GM19395 (cell line): ENCODE results near the gene IFI27L2.
A peak's percentile ranks its signal among the peaks of the same experiment; 100 is the strongest.
"Not testable (repeated sequence)": the region's sequence is repeated elsewhere in the genome, so short reads cannot be mapped to it uniquely, and the experiment has no call there.

Experiments
- ATAC-seq: cut with Tn5 transposase; IDR thresholded peaks from one replicate; pipeline ENCODE4 v1.9.1; 2021; ENCODE audit warnings: mild to moderate bottlenecking, moderate library complexity; ENCODE audit not compliant: unreplicated experiment

The IFI27L2 gene

GRCh38 chr14:94129111-94129757 is at the start of gene IFI27L2:
TSS of gene IFI27L2 (minus strand) at chr14:94129604. CDS start at chr14:94129564, 40 bp downstream.
- ATAC-seq, result peak; percentile 94

DNA sequence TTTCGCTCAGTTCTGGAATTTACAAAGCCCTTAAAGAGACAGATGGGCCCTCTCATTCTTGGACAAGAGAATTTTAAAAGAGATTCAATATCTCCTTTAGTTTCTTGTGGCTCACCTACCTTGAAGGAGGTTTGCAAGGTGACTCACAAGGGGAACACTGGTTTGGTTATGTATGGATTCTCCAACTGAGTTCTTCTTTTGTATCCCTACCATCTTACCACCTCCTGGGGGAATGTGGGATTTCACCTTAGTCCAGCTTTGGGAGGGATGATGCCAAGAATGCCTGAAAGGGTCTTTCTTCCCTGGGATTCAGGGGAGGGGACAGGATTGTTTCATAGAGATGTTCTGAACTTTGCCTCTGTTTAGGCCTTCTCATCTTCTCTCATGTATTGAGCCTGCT is 48.4 kb upstream of the IFI27L2 start:
- no peak for ATAC-seq

DNA sequence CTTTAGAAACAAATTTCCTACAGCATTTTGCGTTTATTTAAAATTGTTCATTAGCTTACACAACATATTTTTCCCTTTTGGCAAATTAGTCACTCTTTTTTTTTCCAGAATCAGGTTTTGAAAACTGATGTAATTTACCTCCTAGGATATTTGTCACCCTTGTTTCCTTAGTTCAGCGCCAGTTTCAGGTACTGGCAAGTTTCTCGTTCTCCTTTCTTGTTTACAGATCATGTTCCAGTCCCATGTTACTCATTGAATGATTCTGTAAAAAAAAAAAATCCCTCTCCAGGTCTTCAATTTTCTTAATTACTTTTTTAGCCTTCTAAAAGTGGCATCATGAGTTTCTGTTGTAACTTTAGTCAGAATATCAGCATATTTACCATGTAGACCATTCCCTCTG is 47.4 kb upstream of the IFI27L2 start:
- no peak for ATAC-seq

DNA sequence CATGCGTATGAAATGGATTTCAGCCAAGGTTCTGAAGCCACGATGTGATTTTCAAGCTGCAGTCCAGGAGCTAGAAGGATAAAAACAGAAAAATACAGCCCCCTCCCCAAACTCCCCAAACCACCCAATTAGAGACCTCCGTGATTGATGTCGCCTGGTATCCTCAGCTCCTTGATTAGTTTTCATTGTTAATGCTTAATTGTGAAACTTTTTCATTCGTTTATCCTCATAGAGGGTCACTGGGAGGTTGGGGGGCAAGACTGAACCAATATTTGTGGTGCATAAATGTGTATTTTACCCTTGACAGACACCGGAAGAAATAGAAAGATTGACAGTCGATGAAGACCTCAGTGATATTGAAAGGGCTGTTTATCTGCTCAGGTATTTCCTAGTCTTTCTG is 46.3 kb upstream of the IFI27L2 start:
- no peak for ATAC-seq

DNA sequence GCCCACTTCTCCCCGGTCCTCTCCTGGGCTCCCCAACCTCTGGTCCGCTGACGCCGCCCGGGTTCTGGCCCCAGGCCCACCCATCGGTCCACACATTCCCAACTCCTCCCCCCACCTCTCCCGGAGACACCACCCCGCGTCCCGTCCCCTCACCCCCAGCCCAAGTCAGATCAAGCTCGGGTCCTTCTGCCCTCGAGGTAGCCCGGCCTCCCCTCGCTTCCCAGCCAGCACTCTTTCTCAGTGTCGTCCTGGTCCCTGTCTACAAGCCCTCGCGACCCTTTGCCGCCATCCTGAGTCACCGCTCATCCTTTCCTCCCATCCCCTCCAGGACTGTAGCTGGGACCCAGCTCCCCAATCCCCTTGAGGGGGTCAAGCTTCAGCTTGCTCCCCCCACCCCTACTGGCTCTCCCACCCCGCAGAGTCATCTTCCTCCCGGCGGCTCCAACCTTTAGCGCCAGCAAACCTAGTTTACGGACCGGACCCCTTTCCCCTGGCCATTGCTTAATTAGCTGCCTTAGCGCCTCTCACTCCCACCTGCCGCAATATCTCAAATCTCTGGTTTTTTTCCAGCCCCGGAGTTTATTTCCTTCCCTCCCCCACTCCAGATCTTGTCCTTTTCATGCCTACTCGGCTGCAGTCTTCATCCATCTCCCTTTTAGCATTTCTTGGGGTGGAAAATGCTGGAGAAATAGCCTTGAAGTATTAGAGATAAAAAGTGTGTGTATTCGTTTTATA is 45.8 kb upstream of the IFI27L2 start:
- no peak for ATAC-seq

GRCh38 chr14:94174604-94175010 is 45.2 kb upstream of the IFI27L2 start:
- ATAC-seq, result no peak

DNA sequence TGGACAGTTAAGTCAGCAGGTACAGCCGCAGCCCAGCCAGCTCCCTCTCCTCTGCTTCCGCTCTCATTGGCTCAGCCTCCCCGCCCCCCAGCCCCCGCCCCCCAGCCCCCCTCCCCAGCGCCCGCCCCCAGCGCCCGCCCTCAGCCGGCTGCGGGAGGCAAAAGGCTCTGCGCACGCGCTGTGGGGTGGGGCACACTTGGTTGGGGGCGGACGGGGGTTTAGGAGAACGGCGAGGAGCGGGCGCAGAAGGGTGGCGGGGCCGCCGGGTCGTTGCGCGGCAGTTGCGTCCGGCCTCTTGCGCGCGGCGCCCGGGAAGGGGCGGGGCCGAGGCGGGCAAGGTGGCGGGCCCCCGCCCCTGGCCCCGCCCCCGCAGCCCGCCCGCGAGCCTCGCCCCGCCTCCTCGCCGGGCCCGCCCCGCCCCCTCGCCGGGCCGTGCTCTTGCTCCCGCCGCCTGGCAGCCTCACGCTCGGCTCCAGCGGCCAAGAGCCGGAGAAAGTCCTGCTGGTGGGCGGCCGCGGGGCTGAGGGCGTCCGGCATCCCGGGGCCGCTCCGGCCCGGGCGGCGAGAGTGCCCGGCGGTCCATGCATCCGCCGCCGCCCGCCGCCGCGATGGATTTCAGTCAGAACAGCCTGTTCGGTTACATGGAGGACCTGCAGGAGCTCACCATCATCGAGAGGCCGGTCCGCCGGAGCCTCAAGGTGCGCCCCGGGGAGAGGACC is 44.6 kb upstream of the IFI27L2 start, which contains the start of gene PPP4R4:
Gene PPP4R4 (plus strand): TSS at position 438 of the 719 bp plus-strand sequence. CDS start 144 bp downstream, at position 582.
- ATAC-seq, result peak; percentile 83

GRCh38 chr14:94173471-94173884 is 44.1 kb upstream of the IFI27L2 start:
- no peak for ATAC-seq

DNA sequence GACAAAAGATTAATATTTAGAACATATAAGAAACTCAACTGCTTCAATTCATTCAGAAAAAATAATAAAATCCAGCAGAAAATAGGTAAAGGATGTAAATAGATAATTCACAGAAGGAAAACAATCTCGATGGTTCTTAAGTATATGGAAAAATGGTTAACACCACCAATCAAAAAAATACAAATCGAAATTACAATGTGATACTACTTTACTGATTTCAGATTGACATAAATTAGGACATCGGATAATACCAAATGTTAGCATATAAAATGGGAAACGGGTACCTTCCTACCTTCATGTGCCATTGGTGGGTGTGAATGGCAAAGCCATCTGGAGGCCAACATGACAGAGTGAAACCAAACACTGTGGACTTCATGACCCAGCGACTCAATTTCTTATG is 43.1 kb upstream of the IFI27L2 start:
- ATAC-seq, result no peak

GRCh38 chr14:94171208-94171607 is 41.8 kb upstream of the IFI27L2 start:
- ATAC-seq, result no peak

DNA sequence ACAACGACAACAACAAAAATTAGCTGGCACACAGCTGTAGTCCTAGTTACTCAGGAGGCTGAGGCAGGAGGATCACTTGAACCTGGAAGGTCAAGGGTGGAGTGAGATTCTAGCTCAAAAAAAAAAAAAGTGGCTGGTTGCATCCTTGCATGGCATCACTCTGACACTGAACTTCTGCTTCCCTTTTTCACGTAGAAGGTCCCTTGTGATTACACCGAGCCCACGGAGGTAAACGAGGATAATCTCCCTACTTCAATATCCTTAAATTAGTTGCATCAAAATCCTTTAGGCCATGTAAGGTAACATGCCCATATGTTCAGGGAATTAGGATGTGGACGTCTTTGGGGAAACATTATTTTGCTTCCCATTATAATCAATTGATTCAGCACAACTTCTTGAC is 40.7 kb upstream of the IFI27L2 start:
- ATAC-seq, result no peak

DNA sequence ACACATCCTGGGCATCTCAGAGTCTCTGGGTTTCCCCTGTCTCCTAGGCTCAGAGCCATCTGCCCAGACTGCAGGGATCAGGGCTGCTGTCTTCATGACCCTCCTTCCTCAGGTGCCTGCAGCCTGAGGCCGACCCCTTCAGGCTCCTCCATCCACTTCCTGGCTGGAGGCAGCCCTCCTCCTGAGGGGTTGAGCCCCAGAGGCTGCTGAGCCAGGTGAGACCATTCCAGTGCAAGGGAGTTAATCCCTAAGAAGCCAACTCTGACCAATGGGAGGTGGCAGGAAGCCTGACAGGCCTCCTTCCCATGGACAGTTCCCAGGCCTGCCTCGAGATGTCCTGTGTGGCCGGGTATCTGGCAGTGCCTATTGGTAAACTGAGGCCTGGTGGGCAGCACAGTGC is 36.3 kb upstream of the IFI27L2 start:
- no peak for ATAC-seq

- no peak for ATAC-seq
Measured at GRCh38 chr14:94164685-94165431, 35.5 kb upstream of the IFI27L2 start.

- ATAC-seq, result no peak
Measured at GRCh38 chr14:94163796-94164195, 34.4 kb upstream of the IFI27L2 start.

- no peak for ATAC-seq
Measured at GRCh38 chr14:94162466-94162865, 33.1 kb upstream of the IFI27L2 start.

- no peak for ATAC-seq
Measured at GRCh38 chr14:94161981-94162380, 32.6 kb upstream of the IFI27L2 start.

DNA sequence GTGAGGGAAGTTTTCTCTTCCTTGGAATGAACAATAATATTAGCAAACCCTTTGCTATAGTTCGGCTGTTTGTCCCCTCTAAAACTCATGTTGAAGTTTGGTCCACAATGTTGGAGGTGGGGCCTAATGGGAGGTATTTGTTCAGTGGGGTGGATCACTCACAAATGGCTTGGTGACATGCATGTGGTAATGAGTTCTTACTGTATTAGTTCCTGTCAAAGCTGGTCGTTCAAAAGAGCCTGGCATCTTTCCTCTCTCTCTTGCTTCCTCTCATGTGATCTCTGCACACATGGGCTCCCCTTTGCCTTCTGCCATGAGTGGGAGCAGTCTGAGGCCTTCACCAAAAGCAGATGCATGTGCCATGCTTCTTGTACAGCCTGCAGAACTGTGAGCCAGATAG is 31.7 kb upstream of the IFI27L2 start:
- no peak for ATAC-seq

GRCh38 chr14:94158239-94158883 is 29.0 kb upstream of the IFI27L2 start:
- no peak for ATAC-seq

GRCh38 chr14:94157197-94157596 is 27.8 kb upstream of the IFI27L2 start:
- no peak for ATAC-seq

DNA sequence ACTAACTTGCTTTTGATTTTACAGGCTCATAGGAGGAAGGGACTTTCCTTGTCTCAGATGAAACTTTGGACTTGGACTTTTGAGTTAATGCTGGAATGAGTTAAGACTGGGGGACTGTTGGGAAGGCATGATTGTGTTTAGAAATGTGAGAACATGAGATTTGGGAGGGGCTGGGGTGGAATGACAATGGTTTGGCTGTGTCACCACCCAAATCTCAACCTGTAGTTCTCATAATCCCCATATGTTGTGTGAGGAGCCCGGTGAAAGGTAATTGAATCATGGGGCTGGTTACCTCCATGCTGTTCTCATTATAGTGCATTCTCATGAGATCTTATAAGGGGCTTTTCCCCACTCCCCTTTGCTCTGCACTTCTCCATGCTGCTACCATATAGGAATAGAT is 26.7 kb upstream of the IFI27L2 start:
- ATAC-seq, result not testable (repeated sequence)
